ENCODE measurements around the gene IGIP.

- no peak for TF ChIP-seq POLR2A (IDR thresholded peaks at IDR 0.05; ENCODE audit: low read depth, low read length)
- TF ChIP-seq POLR2AphosphoS5 (IDR thresholded peaks at IDR 0.05; ENCODE audit: low read depth, low read length), result no peak
- TF ChIP-seq TAF1 (IDR thresholded peaks at IDR 0.05; ENCODE audit: borderline replicate concordance, low read depth, low read length), result no peak
Observed at GRCh38 chr5:140094889-140095288, 30.8 kb upstream of the IGIP start.

Data from GM12892 (cell line).